Measurements from ENCODE around the gene LRRC8E. TPM values are rescaled to one million over a fixed set of nuclear protein-coding genes. Genes with fewer than 3 reads are reported as not detected.
A peak's percentile ranks its signal among the peaks of the same experiment; 100 is the strongest.

The LRRC8E gene
- total and polyA plus RNA-seq, 10 of the 15 experiments (the other 5 are each of a cell fraction or from before 2014, with no cell fraction given) = 0.04 to 0.32 (median 0.25) TPM; not detected in 7

- TF ChIP-seq MEF2B (IDR thresholded peaks at IDR 0.05; ENCODE audit: partially characterized antibody, poor library complexity, severe bottlenecking) (peak; percentile 89), YY1 (IDR thresholded peaks at IDR 0.05; ENCODE audit: low read depth, low read length) (peak; percentile 95), KAT2A (conservative IDR thresholded peaks at IDR 0.05; ENCODE audit: control insufficient read depth, low read depth, low read length) (no peak), EED (IDR thresholded peaks at IDR 0.05; ENCODE audit: low read depth) (peak; percentile 68), USF1 (IDR thresholded peaks at IDR 0.05; ENCODE audit: borderline replicate concordance, extremely low read length, insufficient read depth, low read depth, low read length) (peak; percentile 20), CHD2 (IDR thresholded peaks at IDR 0.05; ENCODE audit: borderline replicate concordance, low read depth, low read length) (peak; percentile 11; the same call in 1 of the 2 replicates), SP1 (IDR thresholded peaks at IDR 0.05; ENCODE audit: low read depth, low read length) (peak; percentile 61), BRCA1 (IDR thresholded peaks at IDR 0.05; ENCODE audit: low read depth, low read length) (no peak), HCFC1 (IDR thresholded peaks at IDR 0.05; ENCODE audit: low read length) (peak; percentile 66), NFYA (IDR thresholded peaks at IDR 0.05; ENCODE audit: borderline replicate concordance, low read depth, low read length) (no peak), MYC (IDR thresholded peaks at IDR 0.05; ENCODE audit: insufficient read depth, insufficient read length, insufficient replicate concordance, low read length, severe bottlenecking) (peak; percentile 84), REST (IDR thresholded peaks at IDR 0.05; ENCODE audit: low read depth, low read length) (no peak), NRF1 (conservative IDR thresholded peaks at IDR 0.05; ENCODE audit: low read depth, low read length) (peak; percentile 87), NR2C2 (IDR thresholded peaks at IDR 0.05; ENCODE audit: borderline replicate concordance, control insufficient read depth, insufficient read length, low read depth) (no peak), ZNF24 (IDR thresholded peaks at IDR 0.05) (no peak), NR2F1 (conservative IDR thresholded peaks at IDR 0.05) (no peak), POLR2AphosphoS5 (IDR thresholded peaks at IDR 0.05; ENCODE audit: low read length) (peak; percentile 89; the same call in 1 of the 2 replicates)
- TF ChIP-seq, protein P1, sequence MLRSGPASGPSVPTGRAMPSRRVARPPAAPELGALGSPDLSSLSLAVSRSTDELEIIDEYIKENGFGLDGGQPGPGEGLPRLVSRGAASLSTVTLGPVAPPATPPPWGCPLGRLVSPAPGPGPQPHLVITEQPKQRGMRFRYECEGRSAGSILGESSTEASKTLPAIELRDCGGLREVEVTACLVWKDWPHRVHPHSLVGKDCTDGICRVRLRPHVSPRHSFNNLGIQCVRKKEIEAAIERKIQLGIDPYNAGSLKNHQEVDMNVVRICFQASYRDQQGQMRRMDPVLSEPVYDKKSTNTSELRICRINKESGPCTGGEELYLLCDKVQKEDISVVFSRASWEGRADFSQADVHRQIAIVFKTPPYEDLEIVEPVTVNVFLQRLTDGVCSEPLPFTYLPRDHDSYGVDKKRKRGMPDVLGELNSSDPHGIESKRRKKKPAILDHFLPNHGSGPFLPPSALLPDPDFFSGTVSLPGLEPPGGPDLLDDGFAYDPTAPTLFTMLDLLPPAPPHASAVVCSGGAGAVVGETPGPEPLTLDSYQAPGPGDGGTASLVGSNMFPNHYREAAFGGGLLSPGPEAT (IDR thresholded peaks at IDR 0.05; ENCODE audit: low read depth) = peak; percentile 23; the same call in 1 of the 2 replicates
- TF ChIP-seq, protein P2, sequence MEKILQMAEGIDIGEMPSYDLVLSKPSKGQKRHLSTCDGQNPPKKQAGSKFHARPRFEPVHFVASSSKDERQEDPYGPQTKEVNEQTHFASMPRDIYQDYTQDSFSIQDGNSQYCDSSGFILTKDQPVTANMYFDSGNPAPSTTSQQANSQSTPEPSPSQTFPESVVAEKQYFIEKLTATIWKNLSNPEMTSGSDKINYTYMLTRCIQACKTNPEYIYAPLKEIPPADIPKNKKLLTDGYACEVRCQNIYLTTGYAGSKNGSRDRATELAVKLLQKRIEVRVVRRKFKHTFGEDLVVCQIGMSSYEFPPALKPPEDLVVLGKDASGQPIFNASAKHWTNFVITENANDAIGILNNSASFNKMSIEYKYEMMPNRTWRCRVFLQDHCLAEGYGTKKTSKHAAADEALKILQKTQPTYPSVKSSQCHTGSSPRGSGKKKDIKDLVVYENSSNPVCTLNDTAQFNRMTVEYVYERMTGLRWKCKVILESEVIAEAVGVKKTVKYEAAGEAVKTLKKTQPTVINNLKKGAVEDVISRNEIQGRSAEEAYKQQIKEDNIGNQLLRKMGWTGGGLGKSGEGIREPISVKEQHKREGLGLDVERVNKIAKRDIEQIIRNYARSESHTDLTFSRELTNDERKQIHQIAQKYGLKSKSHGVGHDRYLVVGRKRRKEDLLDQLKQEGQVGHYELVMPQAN (conservative IDR thresholded peaks at IDR 0.05) = no peak
Observed at GRCh38 chr19:7903244-7904073, 15.1 kb downstream of the LRRC8E start, which contains the start of gene MAP2K7 (continued).
